Measurements from ENCODE around the gene COL15A1.

DNA sequence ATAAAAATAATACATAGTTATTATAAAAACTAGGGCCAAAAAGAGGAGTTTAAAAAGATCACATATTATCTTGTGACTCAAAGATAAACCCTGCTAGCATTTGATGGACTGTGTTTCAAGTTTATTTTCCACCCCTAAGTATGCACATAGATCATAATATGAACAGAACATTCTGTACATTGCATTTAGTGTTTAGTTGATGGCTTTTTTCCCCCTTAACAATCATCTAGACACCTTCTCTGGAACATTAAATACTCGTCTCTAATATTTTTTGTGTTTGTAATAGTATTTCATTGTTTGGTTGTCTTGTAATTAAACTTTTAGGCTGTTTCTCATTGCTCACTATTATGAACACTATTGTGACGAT lies 10.5 kb downstream of the COL15A1 start:
- TF ChIP-seq CTCF (IDR thresholded peaks at IDR 0.05) (no peak), POLR2AphosphoS5 (IDR thresholded peaks at IDR 0.05) (no peak)

Data from stomach (tissue), 4 donors.